SHP77 (cell line): ENCODE data around the gene GAK.
A peak's percentile ranks its signal among the peaks of the same experiment; 100 is the strongest.
"Not testable (repeated sequence)": the region's sequence is repeated elsewhere in the genome, so short reads cannot be mapped to it uniquely, and the experiment has no call there.

Experiments used
- DNase-seq, 2 experiments: peaks; one replicate each; lab custom pipeline; 2025; lab: John Stamatoyannopoulos, UW

GAK gene

GRCh38 chr4:931960-932712 lies at the start of gene GAK, which contains the start of gene TMEM175:
Gene GAK (minus strand): TSS chr4:932316. CDS start chr4:932187, 129 bp downstream.
Gene TMEM175 (plus strand): TSS chr4:932460. CDS start chr4:947740, 15,280 bp downstream.
- peak; percentile 68 to 71 for DNase-seq

DNA sequence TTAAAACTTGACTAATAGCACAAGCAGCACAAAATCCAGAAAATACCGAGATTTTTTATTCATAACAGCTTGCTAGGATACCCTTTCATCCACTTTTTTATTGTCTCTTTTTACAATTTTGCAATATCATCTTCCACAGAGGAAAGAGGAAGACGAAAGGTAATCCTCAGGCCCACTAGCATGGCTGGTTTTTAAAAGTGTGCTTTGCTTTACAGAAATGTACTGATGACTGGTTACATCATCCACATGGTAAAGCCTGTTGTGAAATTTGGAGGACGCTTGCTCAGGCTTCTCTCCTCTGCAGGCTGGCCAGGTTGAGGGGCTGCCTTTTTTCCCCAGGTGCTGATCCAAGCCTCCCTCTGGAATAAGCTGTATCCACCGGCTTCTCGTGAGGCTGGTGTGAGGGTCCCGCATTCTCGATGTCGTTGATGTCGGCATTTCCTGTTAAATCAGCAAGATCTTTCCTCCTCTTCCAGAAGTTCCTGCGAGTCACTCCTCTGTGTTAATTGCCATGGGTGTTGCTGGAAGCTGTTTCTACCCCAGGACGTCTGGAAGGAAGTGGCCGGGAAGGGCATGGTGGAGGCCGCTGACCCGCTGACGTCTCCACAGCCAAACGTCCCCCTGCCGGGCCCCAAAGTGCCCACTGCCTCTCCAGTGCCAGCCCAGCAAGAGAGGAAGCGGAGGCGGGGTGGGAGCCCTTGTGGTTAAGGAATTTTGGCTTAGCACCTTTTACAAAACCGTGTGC lies 47.0 kb upstream of the GAK start:
- no peak for DNase-seq

DNA sequence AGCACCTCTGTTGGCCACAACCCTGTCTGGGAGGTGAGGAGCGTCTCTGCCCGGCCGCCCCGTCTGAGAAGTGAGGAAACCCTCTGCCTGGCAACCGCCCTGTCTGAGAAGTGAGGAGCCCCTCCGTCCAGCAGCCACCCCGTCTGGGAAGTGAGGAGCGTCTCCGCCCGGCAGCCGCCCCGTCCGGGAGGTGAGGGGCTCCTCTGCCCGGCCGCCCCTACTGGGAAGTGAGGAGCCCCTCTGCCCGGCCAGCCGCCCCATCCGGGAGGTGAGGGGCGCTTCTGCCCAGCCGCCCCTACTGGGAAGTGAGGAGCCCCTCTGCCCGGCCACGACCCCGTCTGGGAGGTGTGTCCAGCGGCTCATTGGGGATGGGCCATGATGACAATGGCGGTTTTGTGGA lies 43.9 kb upstream of the GAK start:
- DNase-seq, result not testable (repeated sequence)

- DNase-seq, result no peak
Measured at GRCh38 chr4:974668-975067, 42.6 kb upstream of the GAK start.

GRCh38 chr4:973431-974397 lies 41.6 kb upstream of the GAK start, which contains the start of gene DGKQ:
Gene DGKQ (minus strand): TSS chr4:973569. CDS start chr4:973482, 87 bp downstream.
- DNase-seq, result no peak

DNA sequence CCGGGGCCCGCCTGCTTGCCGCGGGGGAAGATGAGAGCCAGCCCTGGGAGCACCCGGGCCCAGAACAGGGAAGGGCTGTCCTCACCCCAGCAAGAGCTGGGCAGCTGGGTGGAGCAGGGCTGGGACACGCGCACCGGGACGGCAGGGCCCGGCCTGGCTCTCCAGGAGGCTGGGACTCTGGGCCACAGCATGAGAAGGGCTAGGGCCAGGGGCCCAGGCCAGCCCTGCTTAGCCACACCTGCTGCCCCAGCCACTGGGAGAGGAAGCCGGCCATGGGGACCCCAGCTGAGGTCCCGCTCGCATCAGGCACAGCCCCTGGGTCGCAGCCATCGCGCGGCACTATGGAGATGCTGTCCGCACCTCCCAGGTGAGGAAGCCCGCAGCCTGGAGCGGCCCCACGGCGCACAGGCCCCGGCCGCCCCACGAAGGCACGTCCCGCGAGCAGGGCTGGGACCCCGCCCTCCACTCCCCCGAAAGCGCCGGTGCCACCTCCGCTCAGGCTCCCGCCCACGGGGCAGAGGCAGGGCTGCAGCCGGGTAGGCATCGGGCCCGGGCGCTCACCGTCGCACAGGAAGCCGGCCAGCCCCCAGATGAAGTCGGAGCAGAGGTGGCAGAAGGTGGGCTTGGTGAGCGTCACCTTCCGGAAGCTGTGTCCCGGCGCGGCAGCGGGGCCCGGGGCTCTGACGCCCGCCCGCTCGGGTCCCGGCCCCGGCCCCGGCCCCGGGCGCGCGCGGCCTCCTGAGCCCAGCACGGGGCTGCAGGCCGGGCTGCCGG lies 40.7 kb upstream of the GAK start:
- DNase-seq, result no peak

DNA sequence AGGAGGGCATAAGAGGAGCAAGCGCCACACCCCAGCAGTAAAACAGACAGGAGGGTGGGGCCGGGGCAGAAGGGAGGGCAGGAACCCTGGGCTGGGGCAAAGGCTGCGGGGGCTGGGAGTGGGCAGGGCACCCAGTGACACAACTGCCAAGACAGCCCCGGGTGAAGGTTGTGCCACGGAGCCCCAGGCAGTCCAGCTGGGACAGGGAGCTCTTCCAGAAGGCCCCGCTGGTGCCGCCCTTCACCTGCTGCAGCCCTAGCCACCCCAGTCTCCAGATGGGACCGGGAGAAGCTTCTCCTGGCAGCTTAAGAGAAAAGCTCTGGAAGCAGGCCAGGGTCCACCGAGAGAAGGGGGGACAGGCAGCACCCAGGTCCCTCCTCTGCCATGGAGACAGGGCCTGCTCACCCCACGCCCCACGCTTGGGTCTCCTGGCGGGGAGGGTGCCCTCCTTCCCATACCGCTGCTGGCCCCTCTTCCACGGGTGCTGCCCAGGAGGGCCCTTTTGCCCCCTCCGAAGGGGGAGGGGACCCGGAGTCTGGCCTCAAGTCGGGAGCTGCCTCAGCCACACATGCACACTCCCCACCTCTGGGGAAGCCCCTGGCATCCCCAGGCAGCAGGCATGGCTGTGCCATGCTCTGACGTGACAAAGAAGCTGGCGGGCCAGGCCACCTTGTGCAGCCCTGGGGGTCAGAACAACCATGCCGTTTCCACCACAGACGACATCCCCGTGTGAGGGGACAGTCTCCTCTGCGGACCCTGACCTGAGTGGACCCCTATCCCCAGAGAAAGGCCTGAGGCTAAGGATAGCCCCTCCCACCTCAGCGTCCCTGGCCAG lies 39.8 kb upstream of the GAK start:
- no peak for DNase-seq

DNA sequence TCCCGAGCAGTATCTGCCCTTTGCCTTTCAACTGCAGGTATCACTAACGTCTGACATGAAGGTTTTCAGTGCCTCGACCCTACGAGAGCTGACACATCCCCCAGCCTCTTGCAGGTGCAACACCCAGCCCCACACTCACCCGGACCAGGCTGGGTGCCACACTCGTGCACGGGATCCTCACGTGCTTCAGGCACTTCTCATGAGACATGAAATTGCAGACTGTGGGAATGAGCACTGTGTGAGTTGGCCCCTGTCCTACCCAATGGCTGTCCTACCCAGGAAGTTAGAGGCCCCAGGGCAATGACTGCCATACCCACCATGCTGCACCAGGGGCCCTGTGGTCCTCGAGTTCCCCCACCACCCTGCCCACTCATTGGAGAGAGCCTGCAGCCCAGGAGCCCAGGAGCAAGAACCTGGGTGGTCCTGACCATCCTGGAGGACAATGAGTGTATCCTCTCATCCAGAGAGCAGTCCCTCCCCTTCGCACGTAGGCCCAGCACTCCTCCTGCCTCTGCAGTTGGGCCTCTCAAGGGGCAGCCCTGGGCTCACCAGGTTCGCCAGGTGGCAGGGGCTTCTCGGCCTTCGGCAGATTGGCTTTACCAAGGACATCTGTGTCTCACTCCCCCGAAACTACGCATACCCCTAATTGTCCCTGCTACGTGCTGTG lies 38.9 kb upstream of the GAK start:
- DNase-seq, result no peak

GRCh38 chr4:970046-970745 lies 38.1 kb upstream of the GAK start:
- no peak for DNase-seq

GRCh38 chr4:968621-969394 lies 36.7 kb upstream of the GAK start:
- no peak for DNase-seq

DNA sequence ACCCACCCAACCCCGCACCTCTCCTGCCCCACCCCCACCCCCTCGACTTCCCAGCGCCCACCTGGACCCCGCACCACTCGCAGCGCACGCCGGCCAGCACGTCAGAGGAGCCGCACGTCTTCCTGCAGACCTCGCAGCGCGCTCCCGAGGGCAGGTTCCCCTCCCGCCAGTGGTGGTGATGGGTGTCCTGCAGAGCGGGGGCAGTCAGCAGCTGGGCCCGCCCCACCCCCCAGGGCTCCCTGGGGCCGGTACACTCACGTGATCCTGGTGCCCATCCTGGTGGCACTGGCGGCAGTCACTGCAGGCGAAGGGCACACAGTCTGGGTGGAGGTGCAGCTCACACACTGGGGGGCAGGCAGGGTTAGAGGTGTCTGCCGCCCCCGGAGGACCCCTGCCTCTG lies 36.1 kb upstream of the GAK start:
- no peak for DNase-seq

DNA sequence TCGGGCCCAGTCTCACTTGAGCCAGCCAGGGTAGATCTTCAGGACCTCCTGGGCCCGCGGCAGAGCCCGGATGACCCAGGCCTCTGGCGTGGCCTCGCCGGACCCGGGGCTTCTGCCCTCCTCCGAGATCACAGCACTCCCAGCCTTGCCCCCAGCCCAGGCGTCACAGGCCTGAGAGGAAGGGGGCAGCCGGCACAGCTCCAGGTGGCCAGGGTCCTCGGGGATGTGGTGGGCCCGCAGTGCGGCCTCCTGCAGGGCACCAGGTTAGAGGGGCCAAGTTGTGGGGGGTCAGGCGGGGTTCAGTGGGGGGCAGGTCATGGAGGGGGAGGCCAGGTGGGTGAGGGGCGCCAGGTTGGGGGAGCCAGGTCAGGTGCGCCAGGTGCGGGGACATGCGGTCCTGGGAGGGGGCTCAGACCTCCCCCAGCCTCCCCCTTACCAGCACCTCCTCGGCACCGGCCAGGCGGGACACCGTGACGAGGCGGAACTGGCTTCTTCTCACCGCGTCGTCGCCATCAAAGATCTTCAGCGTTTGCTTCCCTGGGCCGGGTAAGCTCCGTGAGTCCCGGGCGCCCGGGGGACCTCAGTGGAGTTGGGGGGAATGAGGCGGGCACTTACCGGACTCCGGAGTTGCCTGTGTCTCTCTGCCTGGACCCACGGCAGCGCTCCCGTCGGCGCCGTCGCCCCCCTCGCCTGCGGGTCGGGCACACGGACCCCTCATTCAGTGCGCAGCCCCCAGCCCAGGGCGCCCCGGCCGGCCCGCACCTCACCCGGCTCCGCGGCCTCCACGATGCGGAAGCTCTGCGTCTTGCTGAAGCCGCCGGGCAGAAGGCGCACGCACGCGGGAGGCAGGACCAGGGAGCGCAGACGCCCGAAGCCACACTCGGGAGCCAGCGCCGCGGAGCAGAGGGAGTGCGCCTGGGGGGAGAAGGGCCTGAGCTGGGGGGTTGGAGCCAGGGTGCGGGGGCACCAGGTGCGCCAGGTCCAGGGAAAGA lies 35.3 kb upstream of the GAK start:
- no peak for DNase-seq

- no peak for DNase-seq
Measured at GRCh38 chr4:966266-967112, 34.4 kb upstream of the GAK start.

- no peak for DNase-seq
Measured at GRCh38 chr4:965766-966134, 33.6 kb upstream of the GAK start.

DNA sequence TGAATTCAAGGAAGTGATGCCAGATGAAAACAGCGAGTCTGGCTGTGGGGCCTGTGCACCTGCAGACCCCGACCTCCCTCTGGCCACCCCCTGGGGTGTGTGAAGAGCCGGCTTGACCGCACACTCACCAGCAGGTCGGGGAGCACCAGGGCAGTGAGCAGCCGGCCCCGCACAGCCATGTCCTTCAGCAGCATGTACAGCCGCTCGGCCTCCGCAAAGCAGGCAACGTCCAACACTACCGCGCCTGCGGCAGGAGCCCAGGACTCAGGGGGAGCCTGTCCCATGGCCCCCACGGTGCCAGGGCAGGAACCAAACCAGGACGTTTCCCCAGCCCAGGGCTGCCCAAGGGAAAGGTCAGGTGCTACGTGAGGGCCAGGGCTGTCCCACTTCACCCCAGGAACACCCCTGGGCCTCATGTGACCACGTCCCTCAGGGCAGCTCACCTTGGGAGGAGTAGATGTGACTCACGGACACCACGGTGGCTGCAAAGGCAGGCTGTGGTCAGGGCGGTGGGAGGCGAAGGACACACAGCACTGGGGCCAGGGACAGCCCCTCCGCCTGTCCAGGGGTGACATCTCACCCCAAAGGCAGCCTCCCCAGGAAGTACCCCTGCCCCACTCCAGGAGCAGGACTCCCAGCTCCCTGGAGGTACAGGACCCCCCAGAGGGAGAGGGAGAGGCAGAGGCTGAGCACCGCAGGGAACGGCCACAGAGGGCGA lies 33.1 kb upstream of the GAK start:
- no peak for DNase-seq
